GM18951 (cell line): Measurements from ENCODE around the gene INTS11.

Experiments
- POLR2A ChIP-seq: IDR thresholded peaks from 4 replicates; pipeline ENCODE4 v1.6.1; 2011; ENCODE audit warnings: mild to moderate bottlenecking; ENCODE audit not compliant: insufficient read length, insufficient read depth; ENCODE audit errors: extremely low read depth
- in situ Hi-C: fragments of 300-500 bp; cut with MboI; formaldehyde crosslinking; loops from one replicate; pipeline ENCODE4 v1.12.0; 2022; ENCODE audit warnings: low sequenced_read_pairs, mixed read lengths, inconsistent platforms; ENCODE audit not compliant: unreplicated experiment

The INTS11 gene

GRCh38 chr1:1361233-1361981, 36.9 kb upstream of the INTS11 start:
- in situ Hi-C loops, result no loop called here
- TF ChIP-seq POLR2A, result no peak

- TF ChIP-seq POLR2A, result no peak
- in situ Hi-C loops, result no loop called here
These were observed 36.2 kb upstream of the INTS11 start for GRCh38 chr1:1360506-1361169.

GRCh38 chr1:1359664-1360468, 35.4 kb upstream of the INTS11 start:
- TF ChIP-seq POLR2A, result no peak
- in situ Hi-C loops, result no loop called here

- no peak for TF ChIP-seq POLR2A
- in situ Hi-C loops, result no loop called here
These were observed 34.8 kb upstream of the INTS11 start for GRCh38 chr1:1359308-1359663.

- TF ChIP-seq POLR2A, result no peak
- in situ Hi-C loops, result no loop called here
These were observed 34.2 kb upstream of the INTS11 start, which contains the start of gene MXRA8 for GRCh38 chr1:1358433-1359271. Gene MXRA8 (minus strand): TSS chr1:1358555. CDS start chr1:1358504, 51 bp downstream.

GRCh38 chr1:1357871-1358432, 33.5 kb upstream of the INTS11 start:
- no peak for TF ChIP-seq POLR2A
- in situ Hi-C loops, result no loop called here

- in situ Hi-C loops, result no loop called here
- TF ChIP-seq POLR2A, result no peak
These were observed 32.4 kb upstream of the INTS11 start for GRCh38 chr1:1356796-1357401.

- no peak for TF ChIP-seq POLR2A
- in situ Hi-C loops, result no loop called here
These were observed 31.8 kb upstream of the INTS11 start for GRCh38 chr1:1356166-1356795.

- in situ Hi-C loops, result no loop called here
- no peak for TF ChIP-seq POLR2A
These were observed 31.0 kb upstream of the INTS11 start for GRCh38 chr1:1355416-1355815.

- in situ Hi-C loops, result no loop called here
These were observed 30.1 kb upstream of the INTS11 start for GRCh38 chr1:1354271-1355247.

GRCh38 chr1:1353389-1354151, 29.1 kb upstream of the INTS11 start:
- in situ Hi-C loops, result no loop called here
- TF ChIP-seq POLR2A, result no peak

More at GRCh38 chr1:1354271-1355247, 30.1 kb upstream of the INTS11 start:
- no peak for TF ChIP-seq POLR2A
